ENCODE measurements around the gene BTBD2. TPM values are rescaled to one million over a fixed set of nuclear protein-coding genes. Genes with fewer than 3 reads are reported as not detected.

BTBD2 gene
- polyA plus RNA-seq, 4 donors: 32.7 to 101 (median 53.0) TPM

DNA sequence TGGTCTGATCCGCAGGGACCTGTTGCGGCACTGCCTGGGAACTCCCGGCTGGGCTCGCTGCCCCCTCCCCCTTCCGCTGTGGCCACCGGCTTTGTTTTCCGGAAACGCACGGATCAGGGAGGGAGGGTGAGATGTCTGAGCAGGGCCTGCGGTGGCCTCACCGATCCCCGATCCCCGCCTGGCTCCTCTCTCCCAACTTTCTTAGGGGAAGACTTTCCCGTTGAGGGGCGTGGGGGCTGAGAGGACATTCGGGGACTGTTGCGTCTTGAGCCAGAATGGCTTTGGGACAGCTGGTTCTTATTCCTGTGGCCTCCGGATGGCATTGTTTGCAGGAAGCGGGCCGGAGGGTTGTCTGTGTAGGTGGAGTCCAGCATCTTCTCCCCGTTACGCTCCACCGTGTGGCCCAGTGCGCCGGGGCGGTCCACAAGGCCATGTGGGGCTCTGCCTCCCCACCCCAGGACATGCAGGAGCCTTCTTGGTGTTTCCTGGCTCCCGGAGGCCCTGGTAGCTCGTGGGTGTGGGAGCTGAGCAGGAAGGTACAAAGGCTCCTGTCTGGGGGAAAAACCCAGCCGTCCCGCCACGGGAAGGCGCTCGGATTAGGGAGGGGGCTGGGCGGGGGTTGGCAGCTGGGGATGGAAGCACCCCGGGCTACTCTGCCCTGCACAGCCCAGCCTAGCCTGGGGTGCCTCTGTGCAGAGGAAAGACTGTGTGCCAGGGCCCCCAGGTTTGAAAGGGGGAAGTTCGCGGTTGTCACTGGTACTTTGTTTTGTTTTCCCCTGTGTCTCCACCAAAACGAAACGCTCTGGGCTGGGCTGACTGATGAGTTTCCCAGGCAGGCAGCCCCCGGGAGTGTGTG, 73.2 kb downstream of the BTBD2 start:
- peak; percentile 71 to 88 for DNase-seq
- WGBS, 3 donors: 0 to 1% (median 1%) methylated on average over 33 to 40 of the region's 40 CpGs
- Histone ChIP-seq H3K4me3 (ENCODE audit: low read depth in 1 of 3, low read length in 3 of 3) (peak overlapping the region; percentile 85 to 97 (median 93)), H3K36me3 (ENCODE audit: control insufficient read depth in 3 of 3, insufficient read depth in 2 of 3, low read depth in 1 of 3, low read length in 3 of 3) (peaks cover 0 to 15% (median 0%) of the 10 kb centered on the region in 3 donors), H3K4me1 (ENCODE audit: control insufficient read depth in 3 of 3, insufficient read depth in 2 of 3, low read depth in 1 of 3, low read length in 2 of 3) (peaks cover 0 to 22% (median 3%) of the 10 kb centered on the region in 3 donors), H3K27ac (ENCODE audit: low read depth in 1 of 3, low read length in 2 of 3) (peak overlapping the region; percentile 74 to 92 (median 81)), H3K27me3 (ENCODE audit: control insufficient read depth in 3 of 3, insufficient read depth in 3 of 3, low read length in 3 of 3) (no peaks in the 10 kb centered on the region), H3K9me3 (ENCODE audit: control insufficient read depth in 2 of 2, insufficient read depth in 1 of 2, low read depth in 1 of 2, low read length in 1 of 2) (no peaks in the 10 kb centered on the region)
- FAIRE-seq: no peak

DNA sequence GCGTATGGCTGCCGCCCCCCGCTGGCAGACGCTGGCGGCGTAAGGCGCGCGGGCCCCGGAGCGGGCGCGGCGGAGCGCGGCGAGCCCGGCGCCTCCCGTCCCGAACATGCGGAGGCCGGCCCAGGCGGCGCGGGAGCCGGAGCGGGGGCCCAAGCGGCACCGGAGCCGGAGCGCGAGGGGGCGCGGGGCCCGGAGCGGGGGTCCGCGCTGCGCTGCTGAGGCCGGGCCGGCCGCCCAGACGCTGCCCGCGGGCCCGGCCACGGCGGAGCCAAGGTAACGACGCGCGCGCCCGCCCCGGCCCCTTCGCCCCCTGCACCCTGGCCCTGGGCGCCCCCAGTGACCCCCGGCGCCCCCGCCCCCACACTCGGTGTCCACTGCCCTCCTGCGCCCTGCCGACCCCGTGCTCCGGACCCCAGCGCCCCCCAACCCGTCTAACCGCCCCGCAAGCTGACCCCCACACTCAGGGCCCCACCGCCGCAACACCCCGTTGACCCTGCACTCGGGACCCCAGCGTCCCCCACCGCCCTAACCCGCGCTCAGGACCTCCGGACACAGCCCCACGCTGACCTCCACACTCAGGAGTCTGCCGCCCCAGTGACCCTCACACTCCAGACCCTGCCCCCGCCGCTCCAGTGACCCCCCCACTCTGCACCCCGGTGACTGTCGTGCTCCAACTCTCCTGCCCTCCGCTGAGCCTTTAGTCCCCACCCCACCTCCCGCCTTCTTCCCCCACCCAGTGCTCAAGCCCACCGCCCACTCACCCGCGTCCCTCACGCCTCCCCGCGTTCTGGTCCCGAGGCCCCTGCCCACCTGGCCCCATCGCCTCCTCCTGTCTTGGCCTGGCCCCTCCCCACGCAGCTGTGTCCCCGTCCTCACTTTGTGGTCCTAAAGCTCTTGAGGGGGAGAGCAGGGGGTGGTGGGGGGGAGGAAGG, 74.1 kb downstream of the BTBD2 start, which contains the start of gene CSNK1G2:
CSNK1G2 (plus strand) TSS at position 27 of the 932 bp plus-strand sequence. CDS start 28,601 bp downstream, outside the sequence.
- DNase-seq (no peak), FAIRE-seq (no peak)
- WGBS, 3 donors: 0 to 1% (median 1%) methylated on average over 31 to 97 of the region's 97 CpGs
- Histone ChIP-seq H3K27ac (ENCODE audit: low read depth in 1 of 3, low read length in 2 of 3) (peak within 1 kb of the TSS; percentile 88 to 98 (median 91)), H3K36me3 (ENCODE audit: control insufficient read depth in 3 of 3, insufficient read depth in 2 of 3, low read depth in 1 of 3, low read length in 3 of 3) (peaks cover 0 to 9% (median 0%) of the 10 kb centered on the region in 3 donors), H3K9me3 (ENCODE audit: control insufficient read depth in 2 of 2, insufficient read depth in 1 of 2, low read depth in 1 of 2, low read length in 1 of 2) (no peaks in the 10 kb centered on the region), H3K27me3 (ENCODE audit: control insufficient read depth in 3 of 3, insufficient read depth in 3 of 3, low read length in 3 of 3) (no peaks in the 10 kb centered on the region), H3K4me3 (ENCODE audit: low read depth in 1 of 3, low read length in 3 of 3) (peak within 1 kb of the TSS; percentile 85 to 97 (median 93)), H3K4me1 (ENCODE audit: control insufficient read depth in 3 of 3, insufficient read depth in 2 of 3, low read depth in 1 of 3, low read length in 2 of 3) (peaks cover 0 to 22% (median 3%) of the 10 kb centered on the region in 3 donors)

DNA sequence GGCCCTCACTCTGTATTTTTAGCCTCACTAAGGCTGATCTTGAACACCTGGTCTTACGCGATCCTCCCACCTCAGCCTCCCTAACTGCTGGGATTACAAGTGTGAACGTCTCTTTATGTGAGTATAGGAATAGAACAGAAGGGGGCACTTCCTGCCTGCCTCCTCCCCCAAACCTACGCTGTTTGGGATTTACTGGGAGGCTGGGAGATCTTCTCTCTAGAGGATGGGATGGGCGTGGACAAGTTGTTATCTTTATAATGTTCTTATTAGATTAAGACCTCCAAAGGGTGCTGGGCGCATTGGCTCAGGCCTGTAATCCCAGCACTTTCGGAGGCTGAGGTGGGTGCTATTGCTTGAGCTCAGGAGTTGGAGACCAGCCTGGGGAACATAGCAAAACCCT, 77.4 kb downstream of the BTBD2 start:
- Histone ChIP-seq H3K27me3 (ENCODE audit: control insufficient read depth in 3 of 3, insufficient read depth in 3 of 3, low read length in 3 of 3) (no peaks in the 10 kb centered on the region), H3K4me1 (ENCODE audit: control insufficient read depth in 3 of 3, insufficient read depth in 2 of 3, low read depth in 1 of 3, low read length in 2 of 3) (peaks cover 0 to 15% (median 3%) of the 10 kb centered on the region in 3 donors), H3K27ac (ENCODE audit: low read depth in 1 of 3, low read length in 2 of 3) (no peak overlapping the region), H3K9me3 (ENCODE audit: control insufficient read depth in 2 of 2, insufficient read depth in 1 of 2, low read depth in 1 of 2, low read length in 1 of 2) (peaks cover 0 to 10% of the 10 kb centered on the region in 2 donors), H3K36me3 (ENCODE audit: control insufficient read depth in 3 of 3, insufficient read depth in 2 of 3, low read depth in 1 of 3, low read length in 3 of 3) (no peaks in the 10 kb centered on the region), H3K4me3 (ENCODE audit: low read depth in 1 of 3, low read length in 3 of 3) (no peak overlapping the region)
- FAIRE-seq: no peak
- no peak for DNase-seq
- 72 to 83% (median 81%) methylated on average over 7 of the region's 7 CpGs for WGBS, 3 donors

DNA sequence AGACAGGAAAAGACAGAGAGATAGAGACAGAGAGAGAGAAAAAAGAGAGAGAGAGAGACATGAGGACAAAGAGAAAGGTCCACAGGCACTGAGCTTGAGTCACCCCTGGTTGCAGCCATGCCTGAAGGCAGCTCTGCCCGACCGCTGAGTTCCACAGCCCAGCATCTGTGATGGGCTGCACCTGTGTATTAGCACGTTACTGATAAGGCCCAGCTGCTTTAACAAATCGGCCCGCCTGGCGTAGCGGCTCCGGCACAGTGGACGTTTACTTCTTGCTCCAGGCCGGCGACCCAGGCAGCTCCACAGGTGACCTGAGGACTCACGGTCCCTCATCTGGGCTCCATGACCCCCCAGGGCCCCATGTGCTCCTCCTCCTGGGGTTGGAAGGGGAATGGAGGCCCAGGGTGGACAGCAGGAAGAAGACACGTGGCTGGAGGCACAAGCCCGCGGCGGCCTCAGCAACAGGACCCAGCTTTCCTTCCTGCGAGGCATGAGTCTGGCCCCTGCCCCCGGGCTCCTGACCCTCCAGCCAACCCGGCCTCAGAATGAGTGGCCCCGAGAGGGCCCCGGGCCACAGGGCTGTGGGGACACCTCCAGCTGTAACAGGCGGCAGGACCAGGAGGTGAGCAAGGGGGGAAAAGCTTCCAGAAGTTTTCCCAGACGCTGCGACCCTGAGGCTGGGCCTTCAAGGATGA, 78.5 kb downstream of the BTBD2 start:
- DNase-seq: no peak
- H3K9me3 ChIP-seq (ENCODE audit: control insufficient read depth in 2 of 2, insufficient read depth in 1 of 2, low read depth in 1 of 2, low read length in 1 of 2): peaks cover 0 to 14% of the 10 kb centered on the region in 2 donors
- no peaks in the 10 kb centered on the region for H3K27me3 ChIP-seq (ENCODE audit: control insufficient read depth in 3 of 3, insufficient read depth in 3 of 3, low read length in 3 of 3)
- WGBS, 3 donors: 87 to 91% (median 89%) methylated on average over 24 of the region's 24 CpGs
- H3K4me1 ChIP-seq (ENCODE audit: control insufficient read depth in 3 of 3, insufficient read depth in 2 of 3, low read depth in 1 of 3, low read length in 2 of 3): peaks cover 0 to 8% (median 3%) of the 10 kb centered on the region in 3 donors
- H3K4me3 ChIP-seq (ENCODE audit: low read depth in 1 of 3, low read length in 3 of 3): no peak overlapping the region
- H3K36me3 ChIP-seq (ENCODE audit: control insufficient read depth in 3 of 3, insufficient read depth in 2 of 3, low read depth in 1 of 3, low read length in 3 of 3): no peaks in the 10 kb centered on the region
- no peak for FAIRE-seq
- no peak overlapping the region for H3K27ac ChIP-seq (ENCODE audit: low read depth in 1 of 3, low read length in 2 of 3)

DNA sequence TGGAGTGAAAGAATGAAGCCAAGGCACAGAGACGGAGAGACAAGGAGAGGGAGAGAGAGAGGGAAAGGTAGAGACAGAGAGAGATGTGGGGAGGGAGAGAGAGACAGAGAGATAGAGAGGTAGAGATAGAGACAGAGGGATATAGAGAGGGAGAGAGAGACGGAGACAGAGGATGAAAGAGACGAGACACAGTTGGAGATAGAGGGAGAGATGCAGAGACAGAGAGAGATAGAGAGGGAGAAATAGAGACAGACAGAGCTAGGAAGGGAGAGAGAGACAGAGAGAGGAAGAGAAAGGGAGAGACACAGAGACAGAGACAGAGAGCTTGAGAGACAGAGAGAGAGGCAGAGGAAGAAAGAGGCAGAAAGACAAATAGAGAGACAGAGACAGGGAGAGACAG, 79.1 kb downstream of the BTBD2 start:
- Histone ChIP-seq H3K27ac (ENCODE audit: low read depth in 1 of 3, low read length in 2 of 3) (no peak overlapping the region), H3K4me3 (ENCODE audit: low read depth in 1 of 3, low read length in 3 of 3) (no peak overlapping the region), H3K9me3 (ENCODE audit: control insufficient read depth in 2 of 2, insufficient read depth in 1 of 2, low read depth in 1 of 2, low read length in 1 of 2) (peaks cover 0 to 19% of the 10 kb centered on the region in 2 donors), H3K36me3 (ENCODE audit: control insufficient read depth in 3 of 3, insufficient read depth in 2 of 3, low read depth in 1 of 3, low read length in 3 of 3) (no peaks in the 10 kb centered on the region), H3K4me1 (ENCODE audit: control insufficient read depth in 3 of 3, insufficient read depth in 2 of 3, low read depth in 1 of 3, low read length in 2 of 3) (peaks cover 0 to 8% (median 3%) of the 10 kb centered on the region in 3 donors), H3K27me3 (ENCODE audit: control insufficient read depth in 3 of 3, insufficient read depth in 3 of 3, low read length in 3 of 3) (no peaks in the 10 kb centered on the region)
- DNase-seq (no peak), FAIRE-seq (no peak)
- WGBS, 3 donors: 83 to 93% (median 92%) methylated on average over 3 of the region's 3 CpGs

DNA sequence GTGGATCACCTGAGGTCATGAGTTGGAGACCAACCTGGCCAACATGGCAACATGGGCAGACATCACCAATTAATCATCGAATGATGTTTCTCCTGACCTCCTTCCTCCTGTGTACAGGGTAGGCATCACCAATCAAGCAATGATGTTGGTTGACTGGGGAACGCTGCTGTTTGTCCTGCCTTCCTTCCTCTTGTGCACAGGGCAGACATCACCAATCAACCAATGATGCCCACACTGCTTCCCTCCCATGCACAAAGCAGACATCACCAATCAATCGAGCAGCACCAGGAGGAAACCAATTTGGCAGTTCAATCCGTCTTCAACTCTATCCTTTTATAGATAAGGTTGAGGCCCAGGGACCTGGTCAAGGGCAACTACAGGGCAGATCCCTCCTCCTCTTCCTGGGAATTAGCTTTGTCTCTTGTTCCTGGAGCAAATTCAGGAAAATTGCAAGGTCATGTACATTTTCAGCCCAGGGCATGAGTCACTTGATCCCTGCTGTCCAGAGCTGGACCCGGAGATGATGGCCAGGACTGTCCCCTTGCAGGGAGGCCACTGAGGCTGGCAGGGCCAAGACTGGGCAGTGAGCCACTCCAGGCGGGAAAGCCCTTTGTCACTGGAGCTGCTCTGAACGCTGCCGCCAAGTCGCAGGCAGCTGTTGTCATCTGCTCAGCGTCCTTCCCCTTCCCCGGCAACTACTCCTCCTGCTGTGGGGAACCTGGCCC, 79.9 kb downstream of the BTBD2 start:
- DNase-seq: peak in 1 of 2 donors; percentile 50
- Histone ChIP-seq H3K4me3 (ENCODE audit: low read depth in 1 of 3, low read length in 3 of 3) (no peak overlapping the region), H3K27ac (ENCODE audit: low read depth in 1 of 3, low read length in 2 of 3) (no peak overlapping the region), H3K36me3 (ENCODE audit: control insufficient read depth in 3 of 3, insufficient read depth in 2 of 3, low read depth in 1 of 3, low read length in 3 of 3) (no peaks in the 10 kb centered on the region), H3K9me3 (ENCODE audit: control insufficient read depth in 2 of 2, insufficient read depth in 1 of 2, low read depth in 1 of 2, low read length in 1 of 2) (peaks cover 0 to 19% of the 10 kb centered on the region in 2 donors), H3K27me3 (ENCODE audit: control insufficient read depth in 3 of 3, insufficient read depth in 3 of 3, low read length in 3 of 3) (no peaks in the 10 kb centered on the region), H3K4me1 (ENCODE audit: control insufficient read depth in 3 of 3, insufficient read depth in 2 of 3, low read depth in 1 of 3, low read length in 2 of 3) (peaks cover 0 to 8% (median 3%) of the 10 kb centered on the region in 3 donors)
- no peak for FAIRE-seq
- WGBS, 3 donors: 56 to 72% (median 65%) methylated on average over 11 of the region's 11 CpGs
